Endothelial cell of umbilical vein (primary cell): ENCODE measurements around the gene ELOVL4. TPM values are rescaled to one million over a fixed set of nuclear protein-coding genes. Genes with fewer than 3 reads are reported as not detected.

Source experiments
- Bru-seq: library from RNA; stranded (reverse); fragments of 400-500 nt; gene quantifications from one replicate; lab custom pipeline; 2021; lab: Mats Ljungman, UMichigan
- BruChase-seq, 2 experiments: library from RNA; stranded (reverse); fragments of 400-500 nt; gene quantifications; one replicate each; lab custom pipeline; 2021; lab: Mats Ljungman, UMichigan
- BruUV-seq: library from RNA; stranded (reverse); fragments of 400-500 nt; replicated peaks from 2 replicates; lab custom pipeline; 2021; lab: Mats Ljungman, UMichigan
- CTCF ChIA-PET: fragments of 300-600, 350-600 bp; sonication (Branson Sonifier 250); formaldehyde crosslinking; loops from one replicate; lab custom pipeline; 2021; ENCODE audit warnings: antibody characterized with exemption, inconsistent platforms; lab: Charles Lee
- POLR2A ChIA-PET: fragments of 300-600, 350-600 bp; sonication (Branson Sonifier 250); formaldehyde crosslinking; loops from one replicate; lab custom pipeline; 2021; ENCODE audit warnings: antibody characterized with exemption, inconsistent platforms; lab: Charles Lee
- DNase-seq: peaks from one replicate; pipeline ENCODE4 v3.0.0-alpha.2; 2011; ENCODE audit warnings: low read depth, low spot score
- FAIRE-seq: peaks from 2 replicates; lab custom pipeline; 2011; peaks lifted over from hg19 to GRCh38; lab: Jason Lieb, UNC
- H2AFZ ChIP-seq: 2 replicates; pipeline ENCODE4 v1.6.0; 2012; ENCODE audit warnings: low read depth, low read length, control low read depth, inconsistent platforms
- H3K27ac ChIP-seq: 2 replicates; pipeline ENCODE4 v1.5.1; 2011; ENCODE audit warnings: low read depth, mild to moderate bottlenecking, control low read depth, low read length, moderate library complexity; ENCODE audit not compliant: insufficient read depth
- H3K27me3 ChIP-seq, 2 experiments: 2 replicates each; pipeline versions ENCODE4 v1.6.0 to v1.6.1; 2011; ENCODE audit warnings: low read length in 2 of 2, mixed read lengths in 1 of 2; ENCODE audit not compliant: control insufficient read depth in 2 of 2, insufficient read depth in 2 of 2
- H3K36me3 ChIP-seq, 2 experiments: 2 replicates in 1 of 2; 3 replicates in 1 of 2; pipeline ENCODE4 v1.5.1; 2011; ENCODE audit warnings: low read length in 2 of 2, mild to moderate bottlenecking in 1 of 2, moderate library complexity in 1 of 2; ENCODE audit not compliant: control insufficient read depth in 2 of 2, insufficient read depth in 2 of 2; ENCODE audit errors: extremely low read depth in 1 of 2
- H3K4me1 ChIP-seq: 3 replicates; pipeline ENCODE4 v1.5.1; 2011; ENCODE audit warnings: mild to moderate bottlenecking, low read length; ENCODE audit not compliant: control insufficient read depth, insufficient read depth; ENCODE audit errors: extremely low read depth
- H3K4me2 ChIP-seq: 2 replicates; pipeline ENCODE4 v1.6.1; 2011; ENCODE audit warnings: low read length, control low read depth, mixed read lengths; ENCODE audit not compliant: insufficient read depth
- H3K4me3 ChIP-seq, 3 experiments: fragments of 200-600 bp in 1 of 3; sonication (generic), shearing (Covaris generic) in 1 of 3; replicated peaks in 1 of 3; 2 replicates each; pipeline ENCODE4 v1.5.1; 2011 to 2016; ENCODE audit warnings: control low read depth in 3 of 3, low read length in 3 of 3, mild to moderate bottlenecking in 2 of 3, inconsistent platforms in 1 of 3, low read depth in 1 of 3, moderate library complexity in 1 of 3; ENCODE audit not compliant: insufficient read depth in 1 of 3
- H3K79me2 ChIP-seq: 2 replicates; pipeline ENCODE4 v1.6.0; 2012; ENCODE audit warnings: low read length, inconsistent platforms; ENCODE audit not compliant: control insufficient read depth, insufficient read depth
- H3K9ac ChIP-seq: replicated peaks from 2 replicates; pipeline ENCODE3; 2011; ENCODE audit warnings: low read length, control low read depth; ENCODE audit not compliant: insufficient read depth; ENCODE audit errors: extremely low read depth
- H3K9me1 ChIP-seq: replicated peaks from 3 replicates; pipeline ENCODE4 v1.6.0; 2011; ENCODE audit warnings: mild to moderate bottlenecking, low read length; ENCODE audit not compliant: control insufficient read depth, insufficient read depth; ENCODE audit errors: extremely low read depth
- H3K9me3 ChIP-seq: replicated peaks from 2 replicates; pipeline ENCODE4 v1.5.1; 2012; ENCODE audit warnings: low read length, inconsistent platforms; ENCODE audit not compliant: control insufficient read depth, insufficient read depth
- H4K20me1 ChIP-seq: replicated peaks from 2 replicates; pipeline ENCODE3; 2011; ENCODE audit warnings: mild to moderate bottlenecking, low read length; ENCODE audit not compliant: control insufficient read depth, insufficient read depth; ENCODE audit errors: extremely low read depth
- EZH2 ChIP-seq: IDR thresholded peaks from 2 replicates; pipeline ENCODE4 v1.6.1; 2012; ENCODE audit warnings: borderline replicate concordance, low read depth, mild to moderate bottlenecking, moderate library complexity, low read length, inconsistent platforms; ENCODE audit not compliant: severe bottlenecking
- GATA2 ChIP-seq: IDR thresholded peaks from 2 replicates; pipeline ENCODE4 v1.7.0; 2011; ENCODE audit warnings: low read depth, mild to moderate bottlenecking, moderate library complexity, mixed read lengths, low read length; ENCODE audit not compliant: insufficient read length, insufficient read depth
- MYC ChIP-seq: IDR thresholded peaks from one replicate; pipeline ENCODE4 v1.6.1; 2011; ENCODE audit warnings: mild to moderate bottlenecking, low read depth, low read length
- POLR2A ChIP-seq: IDR thresholded peaks from 2 replicates; pipeline ENCODE4 v1.6.1; 2012; ENCODE audit warnings: low read depth, mild to moderate bottlenecking, control low read depth, low read length
- POLR2AphosphoS5 ChIP-seq: IDR thresholded peaks from 2 replicates; pipeline ENCODE4 v1.6.1; 2012; ENCODE audit warnings: low read depth, mild to moderate bottlenecking, control low read depth, low read length, moderate library complexity; ENCODE audit not compliant: insufficient read depth
- dilution Hi-C: fragments of 300-500 bp; cut with MboI; formaldehyde crosslinking; loops from one replicate; pipeline ENCODE4 v1.15.0; 2019; ENCODE audit warnings: low sequenced_read_pairs; ENCODE audit not compliant: extremely low pct_ligation_motif_present
- intact Hi-C: fragments of 100-400 bp; cut with micrococcal nuclease; formaldehyde crosslinking; loops from one replicate; pipeline ENCODE4 v1.10.0; 2022
- long read RNA-seq: library from polyadenylated mRNA; stranded (forward); transcript quantifications from one replicate; pipeline ENCODE4 v2.0.0, GENCODE V29; 2021
- polyA minus RNA-seq, 3 experiments: library from RNA; depleted of rRNA, polyadenylated mRNA; stranded (reverse); fragments of >200 nt; gene quantifications; 1 replicate in 1 of 3; 2 replicates in 2 of 3; pipeline ENCODE4 v1.2.3, GENCODE V29; 2011
- polyA plus RNA-seq, 4 experiments: library from polyadenylated mRNA; depleted of rRNA in 3 of 4; stranded (reverse) in 3 of 4; unstranded in 1 of 4; fragments of >200 nt; gene quantifications; 2 replicates each; pipeline versions ENCODE4 v1.2.1 to v1.2.3, GENCODE V29; 2011 to 2012; ENCODE audit warnings: missing spikeins in 1 of 4
- total RNA-seq: library from RNA; stranded (reverse); gene quantifications from 2 replicates; pipeline ENCODE4 v1.2.3, GENCODE V29; 2021
- TF ChIP-seq, protein P1 (sequence below): IDR thresholded peaks from 2 replicates; pipeline ENCODE4 v1.6.1; 2011; ENCODE audit not compliant: insufficient read depth, insufficient read length

The ELOVL4 gene
- 3.3 and 4.1 TPM in 2 replicates for total RNA-seq
- 0.57 and 0.98 TPM in 2 replicates for polyA plus RNA-seq
- polyA plus RNA-seq (2011; cell fraction: cytosol; rRNA removed): 0.85 and 0.97 TPM in 2 replicates
- polyA plus RNA-seq (2011; cell fraction: nucleus; rRNA removed): 0.83 and 1.1 TPM in 2 replicates
- polyA plus RNA-seq (2012): 2.8 and 3.8 TPM in 2 replicates
- polyA minus RNA-seq: 1.2 and 2.5 TPM in 2 replicates
- not detected for polyA minus RNA-seq (2011; cell fraction: cytosol; rRNA and poly(A)+ RNA removed)
- polyA minus RNA-seq (2011; cell fraction: nucleus; rRNA and poly(A)+ RNA removed): 1.1 and 1.2 TPM in 2 replicates
- percentile 50 among the genes with signal in this experiment for Bru-seq, nascent RNA
- BruChase-seq, experiment 1, labeled RNA remaining after a 6-hour chase: percentile 54 among the genes with signal in this experiment
- BruChase-seq, experiment 2, labeled RNA remaining after a 2-hour chase: percentile 57 among the genes with signal in this experiment
- long read RNA-seq, transcript ELOVL4-201 (6 exons, 3,042 nt): major isoform, 19 of 21 reads
- long read RNA-seq, partial matches to known transcripts: 1 of 21 reads
- long read RNA-seq, other reads (novel, unspliced or antisense): 1 of 21 reads

GRCh38 chr6:79947191-79948186, at the start of gene ELOVL4:
ELOVL4 (minus strand) TSS chr6:79947553; CDS start chr6:79947279, 274 bp downstream.
- DNase-seq (peak; percentile 62), FAIRE-seq (peak; percentile 73)
- CTCF ChIA-PET: interaction anchor here (0.7 to 1.8 kb wide), 11 partner anchors 7 to 185 kb away, joined by 3 to 12 read pairs (median 4); partner anchors contain the start of gene TTK
- POLR2A ChIA-PET: interaction anchor here (0.9 kb wide), 1 partner anchor 159 kb away, joined by 5 read pairs; the partner anchor contains the start of gene BCKDHB
- TF ChIP-seq EZH2 (peak; percentile 63), GATA2 (no peak), MYC (no peak), POLR2AphosphoS5 (peak; percentile 47), POLR2A (peak; percentile 26)
- TF ChIP-seq, protein P1, sequence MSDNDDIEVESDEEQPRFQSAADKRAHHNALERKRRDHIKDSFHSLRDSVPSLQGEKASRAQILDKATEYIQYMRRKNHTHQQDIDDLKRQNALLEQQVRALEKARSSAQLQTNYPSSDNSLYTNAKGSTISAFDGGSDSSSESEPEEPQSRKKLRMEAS: peak; percentile 77
- intact Hi-C loops (loop anchor here (1.0 to 10.0 kb wide), 3 partner anchors 57 to 507 kb away; partner anchors contain the start of gene TTK), dilution Hi-C loops (no loop called here)
- Histone ChIP-seq H2AFZ (peak within 1 kb of the TSS; percentile 100), H3K4me2 (peak within 1 kb of the TSS; percentile 95), H3K9me3 (no peaks in the 10 kb centered on the region), H3K9ac (peak within 1 kb of the TSS; percentile 58), H4K20me1 (no peaks in the 10 kb centered on the region), H3K4me3 (peak within 1 kb of the TSS; percentile 32 to 79 (median 56)), H3K9me1 (no peaks in the 10 kb centered on the region), H3K79me2 (no peaks in the 10 kb centered on the region), H3K4me1 (peaks cover 13% of the 10 kb centered on the region), H3K36me3 (no peaks in the 10 kb centered on the region), H3K27me3 (peaks cover 6 to 30% of the 10 kb centered on the region in 2 experiments), H3K27ac (no peak within 1 kb of the TSS)
- BruUV-seq: no TSS peak
